IMR-90 (cell line): ENCODE measurements around the gene CDC5L.

ENCODE experiments used
- BHLHE40 ChIP-seq: fragments of 150-350 bp; IDR thresholded peaks from 2 replicates; pipeline ENCODE4 v1.6.1; 2016; ENCODE audit warnings: mild to moderate bottlenecking, low read depth, low read length
- CEBPB ChIP-seq: IDR thresholded peaks from 2 replicates; pipeline ENCODE4 v1.6.1; 2012; ENCODE audit warnings: low read depth, low read length, improper control_type of control experiment
- MAFK ChIP-seq: IDR thresholded peaks from 2 replicates; pipeline ENCODE4 v1.6.1; 2012; ENCODE audit warnings: low read depth, low read length, improper control_type of control experiment
- MAZ ChIP-seq: IDR thresholded peaks from 2 replicates; pipeline ENCODE4 v1.6.1; 2012; ENCODE audit warnings: low read depth, mild to moderate bottlenecking, low read length, improper control_type of control experiment, moderate library complexity, borderline replicate concordance
- MXI1 ChIP-seq: IDR thresholded peaks from 2 replicates; pipeline ENCODE4 v1.6.1; 2012; ENCODE audit warnings: low read depth, mild to moderate bottlenecking, low read length, moderate library complexity, borderline replicate concordance
- POLR2A ChIP-seq: IDR thresholded peaks from 2 replicates; pipeline ENCODE4 v1.6.1; 2012; ENCODE audit warnings: mild to moderate bottlenecking, low read depth, low read length
- RAD21 ChIP-seq: IDR thresholded peaks from 2 replicates; pipeline ENCODE4 v1.6.1; 2012; ENCODE audit warnings: low read length, improper control_type of control experiment
- RCOR1 ChIP-seq: IDR thresholded peaks from 2 replicates; pipeline ENCODE4 v1.6.1; 2012; ENCODE audit warnings: mild to moderate bottlenecking, low read length, improper control_type of control experiment; ENCODE audit not compliant: insufficient replicate concordance
- RFX5 ChIP-seq: IDR thresholded peaks from 2 replicates; pipeline ENCODE4 v1.8.0; 2012; ENCODE audit warnings: low read depth, mild to moderate bottlenecking, low read length, moderate library complexity
- SMC3 ChIP-seq: fragments of 150-350 bp; IDR thresholded peaks from 2 replicates; pipeline ENCODE4 v1.6.1; 2016; ENCODE audit warnings: low read depth, mild to moderate bottlenecking, antibody characterized with exemption, low read length, moderate library complexity
- TF ChIP-seq, protein P1 (sequence below): conservative IDR thresholded peaks from 2 replicates; pipeline ENCODE4 v1.5.1; 2012; ENCODE audit warnings: mild to moderate bottlenecking, low read depth, low read length, improper control_type of control experiment

DNA sequence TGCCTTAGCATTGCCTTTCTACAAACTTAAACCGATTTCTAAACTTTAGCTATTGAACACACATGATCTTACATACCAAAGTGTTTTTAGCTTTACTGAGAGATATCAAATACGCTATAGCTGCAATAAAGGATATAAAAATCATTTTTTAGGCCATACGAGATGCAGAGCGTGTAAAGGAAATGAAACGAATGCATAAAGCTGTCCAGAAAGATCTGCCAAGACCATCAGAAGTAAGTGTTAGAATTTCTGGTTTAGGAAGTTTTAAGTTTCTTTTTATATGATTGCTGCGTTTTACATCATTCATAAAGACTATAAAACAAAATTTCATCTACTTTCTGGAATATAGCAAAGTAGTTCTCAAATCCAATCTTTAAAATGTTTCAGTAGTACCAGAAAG is 38.4 kb downstream of the CDC5L start:
- TF ChIP-seq, protein P1, sequence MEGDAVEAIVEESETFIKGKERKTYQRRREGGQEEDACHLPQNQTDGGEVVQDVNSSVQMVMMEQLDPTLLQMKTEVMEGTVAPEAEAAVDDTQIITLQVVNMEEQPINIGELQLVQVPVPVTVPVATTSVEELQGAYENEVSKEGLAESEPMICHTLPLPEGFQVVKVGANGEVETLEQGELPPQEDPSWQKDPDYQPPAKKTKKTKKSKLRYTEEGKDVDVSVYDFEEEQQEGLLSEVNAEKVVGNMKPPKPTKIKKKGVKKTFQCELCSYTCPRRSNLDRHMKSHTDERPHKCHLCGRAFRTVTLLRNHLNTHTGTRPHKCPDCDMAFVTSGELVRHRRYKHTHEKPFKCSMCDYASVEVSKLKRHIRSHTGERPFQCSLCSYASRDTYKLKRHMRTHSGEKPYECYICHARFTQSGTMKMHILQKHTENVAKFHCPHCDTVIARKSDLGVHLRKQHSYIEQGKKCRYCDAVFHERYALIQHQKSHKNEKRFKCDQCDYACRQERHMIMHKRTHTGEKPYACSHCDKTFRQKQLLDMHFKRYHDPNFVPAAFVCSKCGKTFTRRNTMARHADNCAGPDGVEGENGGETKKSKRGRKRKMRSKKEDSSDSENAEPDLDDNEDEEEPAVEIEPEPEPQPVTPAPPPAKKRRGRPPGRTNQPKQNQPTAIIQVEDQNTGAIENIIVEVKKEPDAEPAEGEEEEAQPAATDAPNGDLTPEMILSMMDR: no peak
- no peak for TF ChIP-seq POLR2A
- no peak for TF ChIP-seq BHLHE40
- TF ChIP-seq MXI1: no peak
- TF ChIP-seq CEBPB: no peak
- no peak for TF ChIP-seq RCOR1
- TF ChIP-seq RFX5: no peak
- TF ChIP-seq RAD21: no peak
- TF ChIP-seq MAFK: no peak
- TF ChIP-seq SMC3: no peak
- TF ChIP-seq MAZ: no peak
